ENCODE data around the gene MAOB.

- TF ChIP-seq CTCF (IDR thresholded peaks at IDR 0.05) (no peak), POLR2AphosphoS5 (IDR thresholded peaks at IDR 0.05) (no peak), POLR2A (IDR thresholded peaks at IDR 0.05) (no peak)
These were observed 20.5 kb downstream of the MAOB start for GRCh38 chrX:43861750-43862149.
